ENCODE measurements around the gene EPS8. TPM values are rescaled to one million over a fixed set of nuclear protein-coding genes. Genes with fewer than 3 reads are reported as not detected.

The EPS8 gene
- polyA plus RNA-seq, 3 donors, result 4.1 to 4.8 (median 4.3) TPM

DNA sequence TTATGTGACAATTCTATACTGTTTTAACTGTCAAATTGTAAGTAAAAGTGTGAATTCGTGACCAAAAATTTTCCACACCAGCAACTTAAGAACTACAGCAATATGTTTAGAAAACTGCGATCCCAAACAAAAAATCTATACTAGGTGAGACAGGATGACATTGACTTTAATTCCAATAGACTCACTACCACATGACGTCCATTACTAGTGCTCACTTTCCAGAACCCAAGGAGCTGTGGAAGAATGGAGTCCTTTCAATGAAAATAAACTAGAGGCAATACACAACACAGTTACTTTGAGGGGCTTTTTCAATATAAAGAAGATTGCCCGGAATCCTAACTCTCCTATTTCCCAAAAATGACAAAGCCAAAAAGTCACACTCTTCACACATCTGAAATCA, 1.4 kb downstream of the EPS8 start:
- Mint-ChIP-seq H3K27ac (no peak overlapping the region), H3K9me3 (peaks cover 0 to 8% (median 5%) of the 10 kb centered on the region in 7 donors), H3K27me3 (ENCODE audit: low read depth in 3 of 3) (peaks cover 39 to 57% (median 43%) of the 10 kb centered on the region in 3 donors), H3K4me3 (peak overlapping the region; percentile 97 to 98), H3K36me3 (peaks cover 6 to 8% of the 10 kb centered on the region in 2 donors), H3K4me1 (peaks cover 15% of the 10 kb centered on the region)
- Histone ChIP-seq H3K4me1 (ENCODE audit: control insufficient read depth in 1 of 2, insufficient read depth in 2 of 2, low read length in 2 of 2) (peaks cover 14 to 24% of the 10 kb centered on the region in 2 donors), H3K36me3 (replicated peaks in 1 of 2; ENCODE audit: control insufficient read depth in 1 of 2, insufficient read depth in 2 of 2, low read length in 2 of 2) (no peaks in the 10 kb centered on the region), H3K27me3 (ENCODE audit: control insufficient read depth in 2 of 2, insufficient read depth in 2 of 2, low read length in 2 of 2) (peaks cover 35 to 41% of the 10 kb centered on the region in 2 donors), H4K20me1 (ENCODE audit: insufficient read depth, low read length) (no peaks in the 10 kb centered on the region), H3K4me2 (replicated peaks; ENCODE audit: extremely low read depth, low read length, poor library complexity, severe bottlenecking) (peak overlapping the region; percentile 77), H2AFZ (ENCODE audit: insufficient read depth, low read depth, low read length, poor library complexity, severe bottlenecking) (no peak overlapping the region), H3K27ac (ENCODE audit: low read depth in 1 of 2, low read length in 2 of 2) (no peak overlapping the region), H3K9me3 (replicated peaks in 1 of 2; ENCODE audit: control insufficient read depth in 1 of 2, insufficient read depth in 1 of 2, low read length in 2 of 2) (no peaks in the 10 kb centered on the region), H3K4me3 (replicated peaks in 1 of 3; ENCODE audit: low read depth in 2 of 3, low read length in 3 of 3) (peak overlapping the region in 1 of 3 experiments; percentile 89), H3K79me2 (ENCODE audit: insufficient read depth, low read length) (no peaks in the 10 kb centered on the region), H3K9ac (ENCODE audit: insufficient read depth, low read length, poor library complexity, severe bottlenecking) (no peak overlapping the region)
- intact Hi-C loops (cut with micrococcal nuclease), result loop anchor here in 1 of 2 donors (10.0 kb wide), 1 partner anchor 93 kb away; no protein-coding TSS in a partner anchor
- no CpG with 5 or more reads among the region's 4 CpGs for WGBS (ENCODE audit: insufficient coverage)
- no peak for DNase-seq
- TF ChIP-seq, protein P1, sequence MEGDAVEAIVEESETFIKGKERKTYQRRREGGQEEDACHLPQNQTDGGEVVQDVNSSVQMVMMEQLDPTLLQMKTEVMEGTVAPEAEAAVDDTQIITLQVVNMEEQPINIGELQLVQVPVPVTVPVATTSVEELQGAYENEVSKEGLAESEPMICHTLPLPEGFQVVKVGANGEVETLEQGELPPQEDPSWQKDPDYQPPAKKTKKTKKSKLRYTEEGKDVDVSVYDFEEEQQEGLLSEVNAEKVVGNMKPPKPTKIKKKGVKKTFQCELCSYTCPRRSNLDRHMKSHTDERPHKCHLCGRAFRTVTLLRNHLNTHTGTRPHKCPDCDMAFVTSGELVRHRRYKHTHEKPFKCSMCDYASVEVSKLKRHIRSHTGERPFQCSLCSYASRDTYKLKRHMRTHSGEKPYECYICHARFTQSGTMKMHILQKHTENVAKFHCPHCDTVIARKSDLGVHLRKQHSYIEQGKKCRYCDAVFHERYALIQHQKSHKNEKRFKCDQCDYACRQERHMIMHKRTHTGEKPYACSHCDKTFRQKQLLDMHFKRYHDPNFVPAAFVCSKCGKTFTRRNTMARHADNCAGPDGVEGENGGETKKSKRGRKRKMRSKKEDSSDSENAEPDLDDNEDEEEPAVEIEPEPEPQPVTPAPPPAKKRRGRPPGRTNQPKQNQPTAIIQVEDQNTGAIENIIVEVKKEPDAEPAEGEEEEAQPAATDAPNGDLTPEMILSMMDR (IDR thresholded peaks at IDR 0.05), result no peak

- Histone ChIP-seq H2AFZ (ENCODE audit: insufficient read depth, low read depth, low read length, poor library complexity, severe bottlenecking) (no peak overlapping the region), H3K9ac (ENCODE audit: insufficient read depth, low read length, poor library complexity, severe bottlenecking) (no peak overlapping the region), H4K20me1 (ENCODE audit: insufficient read depth, low read length) (no peaks in the 10 kb centered on the region), H3K79me2 (ENCODE audit: insufficient read depth, low read length) (no peaks in the 10 kb centered on the region), H3K36me3 (replicated peaks in 1 of 2; ENCODE audit: control insufficient read depth in 1 of 2, insufficient read depth in 2 of 2, low read length in 2 of 2) (no peaks in the 10 kb centered on the region), H3K4me2 (replicated peaks; ENCODE audit: extremely low read depth, low read length, poor library complexity, severe bottlenecking) (no peak overlapping the region), H3K4me1 (ENCODE audit: control insufficient read depth in 1 of 2, insufficient read depth in 2 of 2, low read length in 2 of 2) (peaks cover 14 to 24% of the 10 kb centered on the region in 2 donors), H3K4me3 (replicated peaks in 1 of 3; ENCODE audit: low read depth in 2 of 3, low read length in 3 of 3) (no peak overlapping the region), H3K27ac (ENCODE audit: low read depth in 1 of 2, low read length in 2 of 2) (no peak overlapping the region), H3K9me3 (replicated peaks in 1 of 2; ENCODE audit: control insufficient read depth in 1 of 2, insufficient read depth in 1 of 2, low read length in 2 of 2) (no peaks in the 10 kb centered on the region), H3K27me3 (ENCODE audit: control insufficient read depth in 2 of 2, insufficient read depth in 2 of 2, low read length in 2 of 2) (peaks cover 35 to 41% of the 10 kb centered on the region in 2 donors)
- peaks cover 6 to 8% of the 10 kb centered on the region in 2 donors for H3K36me3 Mint-ChIP-seq
- H3K4me1 Mint-ChIP-seq, result peaks cover 15% of the 10 kb centered on the region
- no CpG with 5 or more reads among the region's 2 CpGs for WGBS (ENCODE audit: insufficient coverage)
- TF ChIP-seq, protein P1 (IDR thresholded peaks at IDR 0.05), result no peak
- intact Hi-C loops (cut with micrococcal nuclease), result loop anchor here in 1 of 2 donors (10.0 kb wide), 1 partner anchor 92 kb away; no protein-coding TSS in a partner anchor
- H3K4me3 Mint-ChIP-seq, result peak overlapping the region in 1 of 2 donors; percentile 62
- H3K27me3 Mint-ChIP-seq (ENCODE audit: low read depth in 3 of 3), result peaks cover 39 to 57% (median 42%) of the 10 kb centered on the region in 3 donors
- no peak for DNase-seq
- H3K9me3 Mint-ChIP-seq, result peaks cover 0 to 8% (median 4%) of the 10 kb centered on the region in 7 donors
- H3K27ac Mint-ChIP-seq, result no peak overlapping the region
Observed at GRCh38 chr12:15786772-15787171, 2.4 kb downstream of the EPS8 start.
